Measurements from ENCODE around the gene DNAH6.
"Not testable (repeated sequence)": the region's sequence is repeated elsewhere in the genome, so short reads cannot be mapped to it uniquely, and the experiment has no call there.

Gene DNAH6

GRCh38 chr2:84838434-84839145, 322.3 kb downstream of the DNAH6 start:
- no peak for DNase-seq (ENCODE audit: low spot score)

GRCh38 chr2:84839851-84840250, 323.6 kb downstream of the DNAH6 start:
- DNase-seq (ENCODE audit: low spot score) = peak; percentile 83

GRCh38 chr2:84840306-84840705, 324.0 kb downstream of the DNAH6 start:
- DNase-seq (ENCODE audit: low spot score) = peak; percentile 74

GRCh38 chr2:84841577-84841976, 325.3 kb downstream of the DNAH6 start:
- no peak for DNase-seq (ENCODE audit: low spot score)

- no peak for DNase-seq (ENCODE audit: low spot score)
Observed at GRCh38 chr2:84844141-84844540, 327.8 kb downstream of the DNAH6 start.

GRCh38 chr2:84846041-84846663, 329.9 kb downstream of the DNAH6 start:
- no peak for DNase-seq (ENCODE audit: low spot score)

- no peak for DNase-seq (ENCODE audit: low spot score)
Observed at GRCh38 chr2:84846741-84847142, 330.4 kb downstream of the DNAH6 start.

- DNase-seq (ENCODE audit: low spot score) = no peak
Observed at GRCh38 chr2:84847326-84848050, 331.2 kb downstream of the DNAH6 start.

- DNase-seq (ENCODE audit: low spot score) = peak; percentile 43
Observed at GRCh38 chr2:84849271-84849952, 333.1 kb downstream of the DNAH6 start.

GRCh38 chr2:84850471-84850870, 334.2 kb downstream of the DNAH6 start:
- DNase-seq (ENCODE audit: low spot score) = no peak

GRCh38 chr2:84851876-84852275, 335.6 kb downstream of the DNAH6 start:
- no peak for DNase-seq (ENCODE audit: low spot score)

GRCh38 chr2:84854850-84855249, 338.6 kb downstream of the DNAH6 start:
- DNase-seq (ENCODE audit: low spot score) = no peak

- DNase-seq (ENCODE audit: low spot score) = no peak
Observed at GRCh38 chr2:84855731-84856130, 339.4 kb downstream of the DNAH6 start.

GRCh38 chr2:84856787-84857186, 340.5 kb downstream of the DNAH6 start:
- no peak for DNase-seq (ENCODE audit: low spot score)

GRCh38 chr2:84857566-84857965, 341.3 kb downstream of the DNAH6 start:
- no peak for DNase-seq (ENCODE audit: low spot score)

GRCh38 chr2:84858123-84858522, 341.8 kb downstream of the DNAH6 start:
- no peak for DNase-seq (ENCODE audit: low spot score)

GRCh38 chr2:84858937-84859336, 342.6 kb downstream of the DNAH6 start:
- DNase-seq (ENCODE audit: low spot score) = no peak

GRCh38 chr2:84861539-84861938, 345.2 kb downstream of the DNAH6 start:
- DNase-seq (ENCODE audit: low spot score) = no peak

GRCh38 chr2:84862006-84862405, 345.7 kb downstream of the DNAH6 start:
- no peak for DNase-seq (ENCODE audit: low spot score)

GRCh38 chr2:84865181-84865783, 349.0 kb downstream of the DNAH6 start:
- peak; percentile 51 for DNase-seq (ENCODE audit: low spot score)

- no peak for DNase-seq (ENCODE audit: low spot score)
Observed at GRCh38 chr2:84866122-84866521, 349.8 kb downstream of the DNAH6 start.

- DNase-seq (ENCODE audit: low spot score) = not testable (repeated sequence)
Observed at GRCh38 chr2:84868327-84868726, 352.0 kb downstream of the DNAH6 start.
